PC-3 (cell line): Measurements from ENCODE around the gene ACAP2. TPM values are rescaled to one million over a fixed set of nuclear protein-coding genes. Genes with fewer than 3 reads are reported as not detected.

Experiments
- ATAC-seq: fragments of 200-7000 bp; cut with Tn5 transposase; 2 replicates; pipeline ENCODE4 v1.9.1; 2020; ENCODE audit warnings: mild to moderate bottlenecking, moderate library complexity
- BruUV-seq: library from RNA; stranded (reverse); fragments of 400-500 nt; replicated peaks from 2 replicates; lab custom pipeline; 2021; lab: Mats Ljungman, UMichigan
- CTCF ChIA-PET: fragments of 300-600 bp; sonication (Branson Sonifier 250); formaldehyde crosslinking; loops from one replicate; lab custom pipeline; 2022; ENCODE audit warnings: antibody characterized with exemption; lab: Charles Lee
- POLR2A ChIA-PET: fragments of 300-600 bp; sonication (Branson Sonifier 250); formaldehyde crosslinking; loops from one replicate; lab custom pipeline; 2022; ENCODE audit warnings: antibody characterized with exemption; ENCODE audit not compliant: unreplicated experiment; lab: Charles Lee
- DNase-seq: peaks from one replicate; pipeline ENCODE4 v3.0.0-alpha.2; 2015
- H2AFZ ChIP-seq: fragments of 300-600 bp; sonication (generic); 2 replicates; pipeline ENCODE4 v1.6.0; 2016; ENCODE audit warnings: antibody characterized with exemption, low read length
- H3F3A ChIP-seq: fragments of 300-600 bp; sonication (generic); one replicate; pipeline ENCODE4 v1.6.0; 2017; ENCODE audit warnings: antibody characterized with exemption, low read length, control low read depth, mild to moderate bottlenecking; ENCODE audit not compliant: unreplicated experiment
- H3K27ac ChIP-seq: fragments of 300-600 bp; sonication (generic); 2 replicates; pipeline ENCODE4 v1.5.1; 2016; ENCODE audit warnings: mild to moderate bottlenecking, low read length
- H3K27me3 ChIP-seq: fragments of 300-600 bp; sonication (generic); 2 replicates; pipeline ENCODE4 v1.6.1; 2016; ENCODE audit warnings: low read length, mixed read lengths
- H3K36me3 ChIP-seq: fragments of 300-600 bp; sonication (generic); 2 replicates; pipeline ENCODE4 v1.6.1; 2016; ENCODE audit warnings: low read depth, mixed run types, low read length, mixed read lengths
- H3K4me1 ChIP-seq: fragments of 300-600 bp; sonication (generic); 2 replicates; pipeline ENCODE4 v1.5.1; 2016; ENCODE audit warnings: low read length; ENCODE audit not compliant: insufficient read depth
- H3K4me2 ChIP-seq: fragments of 300-600 bp; sonication (generic); 2 replicates; pipeline ENCODE4 v1.6.0; 2016; ENCODE audit warnings: low read length
- H3K4me3 ChIP-seq: fragments of 300-600 bp; sonication (generic); 2 replicates; pipeline ENCODE4 v1.5.1; 2016; ENCODE audit warnings: mild to moderate bottlenecking, low read length, mixed read lengths
- H3K79me2 ChIP-seq: fragments of 300-600 bp; sonication (generic); 2 replicates; pipeline ENCODE4 v1.6.1; 2017; ENCODE audit warnings: low read length, mixed read lengths
- H3K9ac ChIP-seq: fragments of 300-600 bp; sonication (generic); 2 replicates; pipeline ENCODE4 v1.6.0; 2016; ENCODE audit warnings: mild to moderate bottlenecking, low read length
- H3K9me2 ChIP-seq: fragments of 300-600 bp; sonication (generic); replicated peaks from 2 replicates; pipeline ENCODE4 v1.6.1; 2016; ENCODE audit warnings: mixed run types, low read length, mixed read lengths
- H3K9me3 ChIP-seq: fragments of 300-600 bp; sonication (generic); 2 replicates; pipeline ENCODE4 v1.6.1; 2016; ENCODE audit warnings: low read length, mixed read lengths
- H4K20me1 ChIP-seq: fragments of 300-600 bp; sonication (generic); 2 replicates; pipeline ENCODE4 v1.6.1; 2016; ENCODE audit warnings: low read length, mixed read lengths
- EZH2 ChIP-seq: fragments of 300-600 bp; sonication (generic); IDR thresholded peaks from one replicate; pipeline ENCODE4 v1.6.1; 2017; ENCODE audit warnings: antibody characterized with exemption, mild to moderate bottlenecking, low read length; ENCODE audit not compliant: unreplicated experiment
- EZH2phosphoT487 ChIP-seq: fragments of 300-600 bp; sonication (generic); IDR thresholded peaks from 2 replicates; pipeline ENCODE4 v1.6.1; 2018; ENCODE audit warnings: mild to moderate bottlenecking, antibody characterized with exemption, low read length, borderline replicate concordance
- intact Hi-C: fragments of 100-400 bp; cut with micrococcal nuclease; formaldehyde crosslinking; loops from 2 replicates; pipeline ENCODE4 v1.9.0; 2023
- total RNA-seq: library from RNA; depleted of rRNA; stranded (reverse); fragments of >200 nt; gene quantifications from 2 replicates; pipeline ENCODE4 v1.2.3, GENCODE V29; 2014
- TF ChIP-seq, protein P1 (sequence below): fragments of 300-600 bp; sonication (generic); conservative IDR thresholded peaks from 2 replicates; pipeline ENCODE4 v1.5.1; 2017; ENCODE audit warnings: antibody characterized with exemption, low read depth, mild to moderate bottlenecking, low read length

ACAP2 gene
- total RNA-seq, 1 experiment from 2014 or later = 33.5 TPM

DNA sequence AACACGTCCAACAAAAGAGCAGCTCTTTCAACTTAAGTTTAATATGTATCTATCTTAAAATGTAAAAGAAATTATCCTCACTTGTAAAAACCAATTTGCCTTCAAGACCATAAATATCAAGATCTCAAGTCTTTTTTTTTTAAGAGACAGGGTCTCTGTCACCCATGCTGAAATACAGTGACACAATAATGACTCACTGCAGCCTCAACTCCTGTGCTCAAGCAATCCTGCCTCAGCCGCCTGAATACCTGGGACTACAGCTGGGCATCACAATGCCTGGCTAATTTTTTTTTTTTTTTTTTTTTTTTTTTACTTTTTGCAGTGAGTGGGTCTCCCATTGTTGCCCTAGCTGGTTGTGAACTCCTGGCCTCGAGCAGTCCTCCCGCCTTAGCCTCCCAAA lies 26.0 kb downstream of the ACAP2 start:
- Histone ChIP-seq H3K4me2 (no peak overlapping the region), H3K4me1 (peaks cover 11% of the 10 kb centered on the region), H3K4me3 (no peak overlapping the region), H3K27me3 (no peaks in the 10 kb centered on the region), H3K36me3 (no peaks in the 10 kb centered on the region), H4K20me1 (peaks cover 11% of the 10 kb centered on the region; the same call in 1 of the 2 replicates), H3K9me3 (no peaks in the 10 kb centered on the region), H3K27ac (no peak overlapping the region), H3K79me2 (peaks cover 84% of the 10 kb centered on the region), H3K9ac (no peak overlapping the region), H3K9me2 (no peaks in the 10 kb centered on the region), H2AFZ (no peak overlapping the region), H3F3A (no peaks in the 10 kb centered on the region)
- DNase-seq = peak; percentile 61
- CTCF ChIA-PET = no interaction called here
- BruUV-seq = no TSS peak
- ATAC-seq = peak; percentile 61; the same call in 1 of the 2 replicates
- POLR2A ChIA-PET = no interaction called here
- TF ChIP-seq, protein P1, sequence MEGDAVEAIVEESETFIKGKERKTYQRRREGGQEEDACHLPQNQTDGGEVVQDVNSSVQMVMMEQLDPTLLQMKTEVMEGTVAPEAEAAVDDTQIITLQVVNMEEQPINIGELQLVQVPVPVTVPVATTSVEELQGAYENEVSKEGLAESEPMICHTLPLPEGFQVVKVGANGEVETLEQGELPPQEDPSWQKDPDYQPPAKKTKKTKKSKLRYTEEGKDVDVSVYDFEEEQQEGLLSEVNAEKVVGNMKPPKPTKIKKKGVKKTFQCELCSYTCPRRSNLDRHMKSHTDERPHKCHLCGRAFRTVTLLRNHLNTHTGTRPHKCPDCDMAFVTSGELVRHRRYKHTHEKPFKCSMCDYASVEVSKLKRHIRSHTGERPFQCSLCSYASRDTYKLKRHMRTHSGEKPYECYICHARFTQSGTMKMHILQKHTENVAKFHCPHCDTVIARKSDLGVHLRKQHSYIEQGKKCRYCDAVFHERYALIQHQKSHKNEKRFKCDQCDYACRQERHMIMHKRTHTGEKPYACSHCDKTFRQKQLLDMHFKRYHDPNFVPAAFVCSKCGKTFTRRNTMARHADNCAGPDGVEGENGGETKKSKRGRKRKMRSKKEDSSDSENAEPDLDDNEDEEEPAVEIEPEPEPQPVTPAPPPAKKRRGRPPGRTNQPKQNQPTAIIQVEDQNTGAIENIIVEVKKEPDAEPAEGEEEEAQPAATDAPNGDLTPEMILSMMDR = no peak
- intact Hi-C loops = no loop called here

DNA sequence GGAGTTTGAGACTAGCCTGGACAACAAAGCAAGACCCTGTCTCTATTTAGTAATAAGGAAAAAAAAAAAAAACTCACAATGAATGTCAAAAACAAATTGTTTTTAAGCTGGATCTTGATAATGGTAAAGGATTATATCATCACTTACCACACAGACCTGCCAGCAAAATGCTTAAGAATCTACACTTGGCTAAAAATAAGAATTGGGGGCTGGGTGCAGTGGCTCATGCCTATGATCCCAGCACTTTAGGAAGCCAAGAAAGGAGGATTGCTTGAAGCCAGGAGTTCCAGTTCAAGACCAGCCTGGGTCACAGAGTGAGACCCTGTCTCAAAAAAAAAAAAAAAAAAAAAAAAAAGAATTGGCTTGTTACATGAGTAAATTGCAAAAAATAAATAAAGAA lies 31.0 kb downstream of the ACAP2 start:
- CTCF ChIA-PET = no interaction called here
- no peak for ATAC-seq
- Histone ChIP-seq H3K4me2 (no peak overlapping the region), H3K36me3 (0 out of 2 replicates have a peak, but pooled peaks cover 7% of the 10 kb centered on the region), H3F3A (no peaks in the 10 kb centered on the region), H2AFZ (no peak overlapping the region), H3K4me3 (no peak overlapping the region), H3K9me2 (no peaks in the 10 kb centered on the region), H3K27me3 (no peaks in the 10 kb centered on the region), H3K79me2 (peaks cover 84% of the 10 kb centered on the region), H3K27ac (no peak overlapping the region), H3K9ac (no peak overlapping the region), H3K9me3 (no peaks in the 10 kb centered on the region), H3K4me1 (peaks cover 5% of the 10 kb centered on the region; the same call in 1 of the 2 replicates), H4K20me1 (no peaks in the 10 kb centered on the region)
- intact Hi-C loops = no loop called here
- no peak for TF ChIP-seq EZH2
- TF ChIP-seq, protein P1 = no peak
- POLR2A ChIA-PET = no interaction called here
- BruUV-seq = no TSS peak
- no peak for DNase-seq

DNA sequence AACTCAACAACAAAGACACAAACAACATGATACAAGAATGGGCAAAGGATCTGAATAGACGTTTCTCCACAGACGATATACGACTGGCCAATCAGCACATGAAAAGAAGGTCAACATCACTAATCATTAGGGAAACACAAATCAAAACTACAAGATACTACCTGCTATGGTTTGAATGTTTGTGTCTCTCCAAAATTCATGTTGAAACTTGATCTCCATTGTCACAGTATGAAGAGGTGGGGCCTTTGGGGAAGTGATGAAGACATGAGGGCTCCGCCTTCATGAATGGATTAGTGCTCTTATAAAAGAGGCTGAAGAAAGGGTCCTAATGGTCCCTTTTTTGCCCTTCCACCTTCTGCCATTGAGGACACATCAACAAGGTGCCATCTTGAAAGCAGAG lies 32.3 kb downstream of the ACAP2 start:
- Histone ChIP-seq H3K79me2 (peaks cover 78% of the 10 kb centered on the region), H4K20me1 (no peaks in the 10 kb centered on the region), H3K4me3 (no peak overlapping the region), H3K9me2 (no peaks in the 10 kb centered on the region), H3K9ac (no peak overlapping the region), H3K9me3 (no peaks in the 10 kb centered on the region), H3K4me2 (no peak overlapping the region), H3K36me3 (0 out of 2 replicates have a peak, but pooled peaks cover 7% of the 10 kb centered on the region), H3K4me1 (no peaks in the 10 kb centered on the region), H3K27ac (no peak overlapping the region), H3F3A (no peaks in the 10 kb centered on the region), H2AFZ (no peak overlapping the region), H3K27me3 (no peaks in the 10 kb centered on the region)
- TF ChIP-seq EZH2phosphoT487 (no peak), EZH2 (no peak)
- TF ChIP-seq, protein P1 = no peak
- intact Hi-C loops = no loop called here
- DNase-seq (no peak), ATAC-seq (no peak)
- CTCF ChIA-PET = no interaction called here
- BruUV-seq = no TSS peak
- POLR2A ChIA-PET = no interaction called here
